ENCODE results near the gene TMF1. TPM values are rescaled to one million over a fixed set of nuclear protein-coding genes. Genes with fewer than 3 reads are reported as not detected.

TMF1 gene
- total RNA-seq, 1 donor from 2014 or later = 38.0 TPM

GRCh38 chr3:68974711-68975110 is 77.4 kb downstream of the TMF1 start:
- Histone ChIP-seq H3K27ac (no peak overlapping the region), H3K9me3 (no peaks in the 10 kb centered on the region), H3K4me1 (no peaks in the 10 kb centered on the region), H3K36me3 (peaks cover 40% of the 10 kb centered on the region), H3K27me3 (no peaks in the 10 kb centered on the region), H3K4me3 (no peak overlapping the region)
- intact Hi-C loops (cut with DNase I) = no loop called here
- no peak for TF ChIP-seq CTCF (IDR thresholded peaks at IDR 0.05)
- ATAC-seq (peak; percentile 76), DNase-seq (no peak)

- Histone ChIP-seq H3K9me3 (no peaks in the 10 kb centered on the region), H3K4me3 (no peak overlapping the region), H3K4me1 (no peaks in the 10 kb centered on the region), H3K36me3 (peaks cover 30% of the 10 kb centered on the region), H3K27me3 (no peaks in the 10 kb centered on the region), H3K27ac (no peak overlapping the region)
- intact Hi-C loops (cut with DNase I) = no loop called here
- no peak for DNase-seq
- peak; percentile 55 for ATAC-seq
- TF ChIP-seq CTCF (IDR thresholded peaks at IDR 0.05) = no peak
Measured at GRCh38 chr3:68973639-68974038, 78.5 kb downstream of the TMF1 start.

GRCh38 chr3:68972358-68972979 is 79.7 kb downstream of the TMF1 start:
- no peaks in the 10 kb centered on the region for H3K4me1 ChIP-seq
- peak; percentile 73 for TF ChIP-seq CTCF (IDR thresholded peaks at IDR 0.05)
- H3K27me3 ChIP-seq = no peaks in the 10 kb centered on the region
- peak; percentile 84 for ATAC-seq
- no peak overlapping the region for H3K27ac ChIP-seq
- intact Hi-C loops (cut with DNase I) = no loop called here
- H3K9me3 ChIP-seq = no peaks in the 10 kb centered on the region
- DNase-seq = no peak
- H3K36me3 ChIP-seq = peaks cover 18% of the 10 kb centered on the region
- H3K4me3 ChIP-seq = no peak overlapping the region

Small RNA genes within 50 kb of the gene (microRNA-seq; reads per million reads assigned to microRNA genes)
- 0.50 reads per million for gene MIR3136 (ENCODE audit: borderline microRNAs expressed)

Other genes with a start within 250 kb of the TMF1 start
- not detected for gene TAFA4, start 119.8 kb downstream of the TMF1 start, total RNA-seq
- 36.4 TPM for gene EOGT, start 38.6 kb downstream of the TMF1 start, total RNA-seq
- gene UBA3, start 28.0 kb upstream of the TMF1 start, total RNA-seq = 55.3 TPM
- gene ARL6IP5, start 32.6 kb upstream of the TMF1 start, total RNA-seq = 132 TPM
- 0.12 TPM for gene LMOD3, start 70.3 kb upstream of the TMF1 start, total RNA-seq